Measurements from ENCODE around the gene NELFE. TPM values are rescaled to one million over a fixed set of nuclear protein-coding genes. Genes with fewer than 3 reads are reported as not detected.
"Not testable (repeated sequence)": the region's sequence is repeated elsewhere in the genome, so short reads cannot be mapped to it uniquely, and the experiment has no call there.

Gene NELFE, protein sequence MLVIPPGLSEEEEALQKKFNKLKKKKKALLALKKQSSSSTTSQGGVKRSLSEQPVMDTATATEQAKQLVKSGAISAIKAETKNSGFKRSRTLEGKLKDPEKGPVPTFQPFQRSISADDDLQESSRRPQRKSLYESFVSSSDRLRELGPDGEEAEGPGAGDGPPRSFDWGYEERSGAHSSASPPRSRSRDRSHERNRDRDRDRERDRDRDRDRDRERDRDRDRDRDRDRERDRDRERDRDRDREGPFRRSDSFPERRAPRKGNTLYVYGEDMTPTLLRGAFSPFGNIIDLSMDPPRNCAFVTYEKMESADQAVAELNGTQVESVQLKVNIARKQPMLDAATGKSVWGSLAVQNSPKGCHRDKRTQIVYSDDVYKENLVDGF
- 140 and 141 TPM in 2 replicates for total RNA-seq (2014; rRNA removed; shearing (Covaris generic))

DNA sequence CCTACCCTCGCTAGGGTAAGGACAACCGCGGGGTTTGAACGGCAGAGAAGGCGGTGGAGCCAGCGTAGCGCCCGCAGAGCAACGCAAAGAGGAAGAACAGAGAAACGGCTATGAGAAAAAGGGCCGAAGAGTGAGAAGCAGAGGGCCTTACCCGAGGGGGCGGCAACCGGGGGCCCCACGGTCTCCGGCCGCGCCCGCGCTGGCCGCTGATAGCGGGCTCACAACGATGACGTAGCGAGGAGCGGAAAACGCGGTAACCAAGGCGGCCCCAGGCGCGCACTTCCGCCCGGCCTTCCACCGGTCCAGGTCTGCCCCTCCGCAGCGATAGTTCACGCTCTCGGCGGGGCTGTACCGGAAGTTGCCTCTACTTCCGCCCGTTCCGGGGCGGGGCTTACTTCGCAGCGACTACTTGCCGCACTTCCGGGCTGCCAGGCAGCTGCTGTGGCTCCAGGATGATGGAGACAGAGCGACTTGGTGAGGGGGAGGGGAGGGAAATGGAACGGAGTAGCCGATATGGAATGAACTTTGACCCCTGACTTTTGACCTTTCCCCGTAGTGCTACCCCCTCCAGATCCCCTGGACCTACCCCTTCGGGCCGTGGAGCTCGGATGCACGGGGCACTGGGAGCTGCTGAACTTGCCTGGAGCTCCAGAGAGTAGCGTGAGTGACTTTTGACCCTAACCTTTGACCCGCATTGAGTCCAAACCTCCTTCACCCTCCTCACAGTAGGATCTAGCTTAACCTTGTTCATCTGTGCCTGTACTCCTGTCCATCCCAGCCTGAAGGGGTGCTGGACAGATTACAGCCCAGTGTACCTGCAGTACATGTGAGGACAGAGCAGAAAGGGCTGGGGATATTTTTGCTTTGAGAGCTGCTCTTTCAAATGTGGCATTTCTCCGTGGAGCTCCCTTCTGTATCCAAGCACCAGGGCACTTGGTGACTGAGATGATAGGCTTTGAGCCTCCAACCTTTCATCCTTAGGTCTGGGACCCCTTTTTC is at the start of gene NELFE, which contains the start of gene SKIC2:
TSS of gene NELFE (minus strand) at position 231 of the 999 bp plus-strand sequence. CDS start 525 bp downstream, outside the sequence.
TSS of gene SKIC2 (plus strand) at position 435 of the 999 bp plus-strand sequence. CDS start at position 453, 18 bp downstream.
- peak; percentile 97 for DNase-seq (ENCODE audit: low spot score)

DNA sequence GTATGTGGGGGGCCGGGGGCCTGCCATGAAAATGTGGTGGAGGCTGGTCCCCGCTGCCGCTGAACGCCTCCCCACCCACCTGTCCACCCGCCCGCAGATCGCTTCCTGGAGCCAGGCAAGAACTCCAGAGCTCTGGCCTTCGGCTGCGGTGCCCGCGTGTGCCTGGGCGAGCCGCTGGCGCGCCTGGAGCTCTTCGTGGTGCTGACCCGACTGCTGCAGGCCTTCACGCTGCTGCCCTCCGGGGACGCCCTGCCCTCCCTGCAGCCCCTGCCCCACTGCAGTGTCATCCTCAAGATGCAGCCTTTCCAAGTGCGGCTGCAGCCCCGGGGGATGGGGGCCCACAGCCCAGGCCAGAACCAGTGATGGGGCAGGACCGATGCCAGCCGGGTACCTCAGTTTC is 49.3 kb upstream of the NELFE start:
- not testable (repeated sequence) for DNase-seq (ENCODE audit: low spot score)

DNA sequence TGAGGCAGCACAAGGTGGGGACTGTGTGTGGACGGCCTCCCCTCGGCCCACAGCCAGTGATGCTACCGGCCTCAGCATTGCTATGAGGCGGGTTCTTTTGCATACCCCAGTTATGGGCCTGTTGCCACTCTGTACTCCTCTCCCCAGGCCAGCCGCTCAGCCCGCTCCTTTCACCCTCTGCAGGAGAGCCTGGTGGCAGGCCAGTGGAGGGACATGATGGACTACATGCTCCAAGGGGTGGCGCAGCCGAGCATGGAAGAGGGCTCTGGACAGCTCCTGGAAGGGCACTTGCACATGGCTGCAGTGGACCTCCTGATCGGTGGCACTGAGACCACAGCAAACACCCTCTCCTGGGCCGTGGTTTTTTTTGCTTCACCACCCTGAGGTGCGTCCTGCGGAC is 48.3 kb upstream of the NELFE start:
- DNase-seq (ENCODE audit: low spot score), result not testable (repeated sequence)

DNA sequence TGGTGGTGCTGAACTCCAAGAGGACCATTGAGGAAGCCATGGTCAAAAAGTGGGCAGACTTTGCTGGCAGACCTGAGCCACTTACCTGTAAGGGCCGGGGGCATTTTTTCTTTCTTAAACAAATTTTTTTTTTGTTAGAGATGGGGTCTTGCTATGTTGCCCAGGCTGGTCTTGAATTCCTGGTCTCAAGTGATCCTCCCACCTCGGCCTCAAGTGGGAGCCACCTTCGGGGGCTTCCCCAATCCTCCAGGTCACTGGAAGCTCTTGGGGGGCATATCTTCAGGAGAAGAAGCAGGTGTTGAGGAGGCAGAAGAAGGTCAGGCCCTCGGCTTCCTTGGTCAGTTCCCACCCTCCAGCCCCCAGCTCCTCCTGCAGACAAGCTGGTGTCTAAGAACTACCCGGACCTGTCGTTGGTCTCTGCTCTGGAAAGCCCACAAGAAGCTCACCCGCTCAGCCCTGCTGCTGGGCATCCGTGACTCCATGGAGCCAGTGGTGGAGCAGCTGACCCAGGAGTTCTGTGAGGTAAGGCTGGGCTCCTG is 47.3 kb upstream of the NELFE start:
- DNase-seq (ENCODE audit: low spot score), result not testable (repeated sequence)

DNA sequence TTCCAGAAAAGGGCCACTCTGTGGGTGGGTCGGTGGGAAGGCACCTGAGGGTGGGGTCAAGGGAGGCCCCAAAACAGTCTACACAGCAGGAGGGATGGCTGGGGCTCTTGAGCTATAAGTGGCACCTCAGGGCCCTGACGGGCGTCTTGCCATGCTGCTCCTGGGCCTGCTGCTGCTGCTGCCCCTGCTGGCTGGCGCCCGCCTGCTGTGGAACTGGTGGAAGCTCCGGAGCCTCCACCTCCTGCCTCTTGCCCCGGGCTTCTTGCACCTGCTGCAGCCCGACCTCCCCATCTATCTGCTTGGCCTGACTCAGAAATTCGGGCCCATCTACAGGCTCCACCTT is 46.7 kb upstream of the NELFE start:
- not testable (repeated sequence) for DNase-seq (ENCODE audit: low spot score)

DNA sequence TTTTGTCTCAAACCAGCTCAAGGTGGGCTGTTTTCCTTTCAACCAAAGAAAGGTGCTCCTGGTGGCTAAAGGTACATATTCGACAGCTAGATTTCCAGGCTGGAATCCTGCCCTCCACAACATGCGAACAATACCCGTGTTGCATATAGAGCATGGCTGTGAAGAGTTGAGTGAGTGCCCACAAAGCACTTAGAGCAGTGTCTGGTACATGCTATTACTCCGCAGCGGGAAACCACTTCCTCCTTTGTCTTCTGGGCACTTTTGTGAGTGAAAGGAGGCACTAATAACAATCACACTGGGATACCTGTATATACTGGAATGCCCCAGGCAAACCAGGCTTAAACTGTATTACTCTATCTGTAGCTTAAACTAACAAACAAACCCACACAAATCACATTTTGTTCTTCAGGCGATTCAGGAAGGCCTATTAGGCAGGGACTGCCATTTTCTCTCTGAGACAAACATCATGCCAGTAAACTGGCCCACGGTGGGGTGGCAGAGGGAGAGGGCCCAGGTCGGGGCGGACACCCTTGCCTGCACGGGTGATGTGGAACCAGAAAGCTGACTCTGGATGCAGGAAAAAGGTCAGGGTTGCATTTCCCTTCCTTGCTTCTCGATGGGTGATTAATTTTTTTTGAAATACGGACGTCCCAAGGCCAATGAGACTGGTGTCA is 46.2 kb upstream of the NELFE start:
- not testable (repeated sequence) for DNase-seq (ENCODE audit: low spot score)

DNA sequence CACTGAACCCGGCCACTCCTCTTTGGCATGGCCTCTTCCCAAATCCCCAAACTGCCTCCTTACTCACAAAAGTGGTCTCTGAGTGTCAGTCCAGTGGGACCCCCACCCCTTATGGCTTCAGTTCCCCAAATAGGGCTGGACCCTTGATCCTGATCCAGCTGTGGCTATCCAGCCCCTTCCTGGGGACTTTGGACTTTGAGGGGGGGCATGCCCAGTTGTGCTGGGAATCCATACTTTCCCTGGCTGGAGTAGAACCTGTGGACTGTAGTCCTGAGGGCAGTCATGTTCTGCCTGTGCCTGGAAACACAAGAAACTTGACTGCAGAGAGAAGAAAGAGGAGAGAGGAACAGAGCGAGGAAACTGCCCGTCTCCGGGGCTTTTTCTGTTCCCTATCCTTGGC is 45.6 kb upstream of the NELFE start:
- not testable (repeated sequence) for DNase-seq (ENCODE audit: low spot score)

DNA sequence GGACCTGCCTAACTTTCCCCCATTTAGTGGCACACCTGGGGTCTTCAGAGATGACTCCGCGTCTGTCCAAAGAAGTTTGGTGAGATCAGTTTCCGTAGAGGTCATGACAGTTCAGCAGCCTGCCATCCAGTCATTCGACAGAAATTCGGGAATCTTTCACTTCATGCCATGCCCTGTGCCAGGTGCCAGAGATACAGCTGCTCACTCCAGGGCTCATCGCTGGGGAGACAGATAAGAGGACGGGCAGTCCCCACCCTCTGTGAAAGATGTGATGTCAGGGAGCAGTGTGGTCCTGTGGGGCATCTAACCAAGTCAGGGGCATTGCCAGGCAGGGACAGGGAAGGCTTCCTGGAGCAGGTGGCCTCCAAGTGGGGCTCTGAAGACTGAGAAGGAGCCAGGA is 44.5 kb upstream of the NELFE start:
- not testable (repeated sequence) for DNase-seq (ENCODE audit: low spot score)

DNA sequence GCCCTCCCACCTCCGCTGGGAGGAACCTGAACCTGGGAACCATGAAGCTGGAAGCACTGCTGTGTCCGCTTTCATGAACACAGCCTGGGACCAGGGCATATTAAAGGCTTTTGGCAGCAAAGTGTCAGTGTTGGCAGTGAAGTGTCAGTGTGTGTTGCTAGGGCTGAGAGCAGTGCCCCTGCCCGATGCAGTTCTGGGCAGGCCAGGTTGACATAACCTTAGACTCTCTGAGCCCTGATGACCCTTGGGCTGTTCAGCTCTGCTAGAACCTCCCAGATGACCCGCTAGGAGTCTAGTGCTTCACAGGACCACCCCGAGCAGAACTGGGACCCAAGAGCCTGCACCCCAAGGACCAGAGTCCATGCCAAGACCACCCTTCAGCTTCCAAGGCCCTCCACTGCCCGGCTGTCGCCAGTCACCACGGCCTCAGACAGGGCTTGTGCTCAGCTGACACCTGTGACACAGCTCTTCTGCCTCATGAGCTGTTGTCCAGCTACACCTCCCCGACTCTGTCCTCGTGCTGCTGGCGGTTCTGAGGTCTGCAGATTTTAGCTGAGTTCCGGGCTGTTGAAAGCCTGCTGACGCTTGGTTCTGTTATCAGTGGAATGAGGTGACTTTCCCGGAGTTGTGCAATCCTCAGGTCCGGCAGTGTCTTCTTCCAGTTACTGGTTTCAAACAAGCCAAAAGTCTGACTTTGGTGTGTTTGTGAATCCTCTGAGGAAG is 43.9 kb upstream of the NELFE start:
- not testable (repeated sequence) for DNase-seq (ENCODE audit: low spot score)

DNA sequence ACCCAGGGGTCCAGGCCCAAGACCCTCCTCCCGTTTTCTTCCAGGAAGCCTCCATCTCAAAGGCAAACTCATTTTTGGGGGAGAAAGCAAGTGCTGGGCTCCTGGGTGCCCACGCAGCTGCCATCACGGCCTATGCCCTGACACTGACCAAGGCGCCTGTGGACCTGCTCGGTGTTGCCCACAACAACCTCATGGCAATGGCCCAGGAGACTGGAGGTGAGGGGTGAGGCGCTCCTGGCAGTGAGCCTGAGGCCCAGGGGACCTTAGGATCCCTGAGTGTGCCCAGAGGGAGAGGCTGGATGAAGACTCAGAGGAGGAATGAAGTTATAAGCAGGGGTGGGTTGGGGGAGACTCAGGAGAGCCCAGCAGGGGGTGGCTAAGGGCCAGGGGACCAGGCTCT is 37.6 kb upstream of the NELFE start:
- DNase-seq (ENCODE audit: low spot score), result not testable (repeated sequence)

DNA sequence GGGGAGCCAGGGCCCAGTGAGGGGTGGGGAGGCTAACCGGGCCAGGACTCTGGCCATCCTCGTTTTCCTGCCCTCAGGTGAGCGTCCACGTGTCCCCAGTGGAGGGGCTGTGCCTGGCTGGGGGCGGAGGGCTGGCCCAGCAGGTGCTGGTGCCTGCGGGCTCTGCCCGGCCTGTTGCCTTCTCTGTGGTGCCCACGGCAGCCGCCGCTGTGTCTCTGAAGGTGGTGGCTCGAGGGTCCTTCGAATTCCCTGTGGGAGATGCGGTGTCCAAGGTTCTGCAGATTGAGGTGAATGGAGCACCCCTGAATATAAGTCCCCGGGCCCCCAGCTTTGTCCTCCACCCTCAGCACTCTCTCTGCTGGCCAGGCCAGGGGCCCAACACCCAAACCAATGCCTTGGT is 35.6 kb upstream of the NELFE start:
- not testable (repeated sequence) for DNase-seq (ENCODE audit: low spot score)

DNA sequence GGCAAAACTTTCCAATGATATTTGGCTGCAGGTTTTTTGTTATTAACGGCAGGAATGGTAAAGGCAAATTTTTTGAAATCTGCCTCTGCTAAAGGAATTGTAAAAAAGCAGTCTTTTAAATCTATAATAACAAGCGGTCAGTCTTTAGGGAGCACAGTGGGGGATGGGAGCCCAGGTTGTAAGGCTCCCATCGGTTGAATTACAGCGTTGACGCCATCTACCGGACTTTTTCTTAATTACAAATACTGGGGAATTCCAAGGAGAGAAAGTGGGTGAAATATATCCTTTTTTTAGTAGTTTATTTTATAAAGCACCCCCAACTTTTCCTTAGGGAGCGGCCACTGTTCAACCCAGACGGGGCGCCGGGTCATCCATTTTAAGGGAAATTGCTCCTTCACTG is 30.6 kb upstream of the NELFE start:
- not testable (repeated sequence) for DNase-seq (ENCODE audit: low spot score)

DNA sequence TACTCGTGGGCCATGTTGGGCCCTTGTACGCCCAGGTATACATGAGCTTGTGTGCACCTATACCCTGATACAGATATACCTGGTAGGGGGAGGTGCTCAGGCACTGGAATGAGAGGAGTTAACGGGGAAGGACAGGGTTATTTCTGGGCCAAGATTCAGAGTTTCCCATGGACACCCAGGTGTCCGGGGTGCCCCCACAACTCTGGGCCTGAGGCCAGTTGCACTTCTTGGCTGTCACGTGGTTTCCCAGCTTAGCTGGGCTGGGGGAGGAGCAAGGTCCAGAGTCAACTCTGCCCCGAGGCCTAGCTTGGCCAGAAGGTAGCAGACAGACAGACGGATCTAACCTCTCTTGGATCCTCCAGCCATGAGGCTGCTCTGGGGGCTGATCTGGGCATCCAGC is 23.0 kb upstream of the NELFE start, which contains the start of gene C4A:
TSS of gene C4A (plus strand) at position 314 of the 400 bp plus-strand sequence. CDS start at position 365, 51 bp downstream.
- DNase-seq (ENCODE audit: low spot score), result not testable (repeated sequence)

DNA sequence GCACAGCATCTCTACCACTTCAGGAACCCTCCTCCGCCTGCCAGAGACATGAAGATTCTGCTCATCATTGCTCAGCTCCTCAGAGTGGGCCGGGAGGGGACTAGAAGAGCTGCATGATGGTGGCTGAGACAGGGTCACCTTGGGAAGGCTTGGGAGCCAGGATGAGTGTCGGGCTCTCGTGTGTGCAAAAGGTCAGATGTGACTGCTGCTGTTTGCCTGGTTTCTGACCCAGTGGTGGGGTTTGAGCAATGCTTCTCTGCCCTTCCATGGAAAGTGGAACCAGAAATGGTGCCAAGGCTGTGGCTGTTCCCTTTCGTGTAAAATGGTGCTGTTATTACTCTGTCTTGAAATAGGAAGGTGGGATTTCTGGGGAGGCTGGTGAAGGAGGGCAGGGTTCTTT is 22.2 kb upstream of the NELFE start:
- not testable (repeated sequence) for DNase-seq (ENCODE audit: low spot score)

DNA sequence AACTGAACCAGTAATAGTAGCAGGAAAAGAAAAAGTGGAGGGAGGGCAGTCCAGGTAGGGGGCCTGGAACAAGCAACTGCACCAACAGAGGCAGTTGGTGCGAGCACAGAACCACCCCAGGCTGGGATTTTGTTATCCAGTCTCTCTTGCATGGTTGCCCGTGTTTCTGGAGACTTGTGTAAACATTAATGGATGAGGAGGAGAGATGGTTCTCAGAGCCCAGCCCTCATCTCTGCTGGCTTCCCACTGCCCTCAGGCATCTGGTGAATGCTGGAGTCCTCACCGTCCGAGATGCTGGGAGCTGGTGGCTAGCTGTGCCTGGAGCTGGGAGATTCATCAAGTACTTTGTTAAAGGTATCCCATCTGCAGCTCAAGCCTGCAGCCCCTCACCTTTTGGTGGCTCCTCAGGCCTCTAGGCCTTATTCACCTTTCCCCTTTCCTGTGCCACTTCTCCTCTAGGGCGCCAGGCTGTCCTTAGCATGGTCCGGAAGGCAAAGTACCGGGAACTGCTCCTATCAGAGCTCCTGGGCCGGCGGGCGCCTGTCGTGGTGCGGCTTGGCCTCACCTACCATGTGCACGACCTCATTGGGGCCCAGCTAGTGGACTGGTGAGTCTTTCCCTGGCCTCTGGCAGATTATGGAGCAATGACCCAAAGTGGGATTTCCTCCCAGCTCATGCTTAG is 21.6 kb upstream of the NELFE start:
- not testable (repeated sequence) for DNase-seq (ENCODE audit: low spot score)

DNA sequence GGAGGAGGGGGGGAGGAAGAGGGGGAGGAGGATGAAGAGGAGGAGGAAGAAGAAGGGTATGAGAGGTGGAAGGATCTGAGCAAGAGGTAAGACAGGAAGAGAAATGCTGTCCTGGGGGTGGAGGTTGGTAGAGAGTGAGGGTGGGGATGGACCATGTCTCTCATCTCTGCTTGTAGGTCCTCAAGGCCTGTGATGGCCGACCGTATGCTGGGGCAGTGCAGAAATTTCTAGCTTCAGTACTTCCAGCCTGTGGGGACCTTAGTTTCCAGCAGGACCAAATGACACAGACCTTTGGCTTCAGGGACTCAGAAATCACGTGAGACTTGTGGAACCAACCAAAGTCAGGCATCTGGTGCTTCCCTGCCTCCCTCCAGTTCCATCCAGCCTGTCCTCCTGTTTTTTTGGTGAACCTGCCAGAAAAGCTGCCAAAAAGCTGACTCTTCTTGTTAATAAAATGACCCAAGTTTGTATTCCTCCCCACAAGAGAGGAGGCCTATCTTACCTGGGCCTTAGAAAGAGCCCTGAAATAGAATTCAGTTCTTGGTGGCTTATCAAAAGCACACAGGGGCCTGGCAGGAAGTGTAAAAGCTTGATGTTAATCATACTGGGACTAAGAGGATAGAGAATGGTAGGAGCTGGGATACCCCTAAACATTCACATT is 20.6 kb upstream of the NELFE start:
- DNase-seq (ENCODE audit: low spot score), result no peak

DNA sequence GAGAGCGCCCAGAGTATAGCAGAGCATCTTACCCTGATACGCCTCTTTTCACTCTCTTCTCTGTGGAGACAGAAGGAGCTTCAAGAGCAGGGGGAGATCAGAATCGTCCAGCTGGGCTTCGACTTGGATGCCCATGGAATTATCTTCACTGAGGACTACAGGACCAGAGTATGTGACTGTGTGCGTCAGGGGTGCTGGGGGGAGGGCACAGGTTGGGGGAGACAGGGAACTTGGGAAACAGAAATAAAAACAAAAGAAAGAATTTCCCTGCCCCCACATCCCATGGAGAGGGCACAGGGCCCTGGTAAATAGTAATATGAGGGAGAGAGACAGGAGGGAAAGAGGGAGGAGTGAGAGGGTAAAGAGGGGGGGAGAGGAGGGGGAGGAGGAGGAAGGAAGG is 20.1 kb upstream of the NELFE start:
- no peak for DNase-seq (ENCODE audit: low spot score)

DNA sequence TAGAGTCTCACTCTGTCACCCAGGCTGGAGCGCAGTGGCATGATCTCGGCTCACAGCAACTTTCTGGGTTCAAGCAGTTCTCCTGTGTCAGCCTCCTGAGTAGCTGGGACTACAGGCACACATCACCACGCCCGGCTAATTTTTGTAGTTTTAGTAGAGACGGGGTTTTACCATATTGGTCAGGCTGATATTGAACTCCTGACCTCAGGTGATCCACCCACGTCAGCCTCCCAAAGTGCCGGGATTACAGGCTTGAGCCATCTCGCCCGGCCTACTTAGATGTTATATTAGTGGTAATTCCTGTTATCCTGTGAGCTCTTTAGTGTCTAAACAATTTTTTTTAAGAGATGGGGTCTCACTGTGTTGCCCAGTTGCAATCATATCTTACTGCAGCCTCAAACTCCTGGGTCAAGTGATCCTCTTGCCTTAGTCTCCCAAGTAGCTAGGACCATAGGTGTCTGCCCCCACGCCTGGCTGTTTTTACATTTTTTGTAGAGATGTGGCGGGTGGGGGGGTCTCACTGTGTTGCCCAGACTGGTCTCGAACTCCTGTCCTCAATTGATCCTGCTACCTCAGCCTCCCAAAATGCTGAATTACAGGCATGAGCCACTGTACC is 19.2 kb upstream of the NELFE start:
- no peak for DNase-seq (ENCODE audit: low spot score)

DNA sequence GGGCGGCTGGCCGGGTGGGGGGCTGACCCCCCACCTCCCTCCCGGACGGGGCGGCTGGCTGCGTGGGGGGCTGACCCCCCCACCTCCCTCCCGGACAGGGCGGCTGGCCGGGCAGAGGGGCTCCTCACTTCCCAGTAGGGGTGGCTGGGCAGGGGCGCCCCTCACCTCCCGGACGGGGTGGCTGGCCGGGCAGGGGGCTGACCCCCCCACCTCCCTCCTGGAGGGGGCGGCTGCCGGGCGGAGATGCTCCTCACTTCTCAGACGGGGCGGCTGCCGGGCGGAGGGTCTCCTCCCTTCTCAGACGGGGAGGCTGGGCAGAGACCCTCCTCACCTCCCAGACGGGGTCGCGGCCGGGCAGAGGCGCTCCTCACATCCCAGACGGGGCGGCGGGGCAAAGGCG is 17.3 kb upstream of the NELFE start:
- not testable (repeated sequence) for DNase-seq (ENCODE audit: low spot score)
